Panc1 (cell line): ENCODE data around the gene KRTAP9-4. TPM values are rescaled to one million over a fixed set of nuclear protein-coding genes. Genes with fewer than 3 reads are reported as not detected.

Experiments used
- ATAC-seq: fragments of 200-7000 bp; cut with Tn5 transposase; 2 replicates; pipeline ENCODE4 v1.9.1; 2020; ENCODE audit warnings: mild to moderate bottlenecking, moderate library complexity
- BruUV-seq: library from RNA; stranded (reverse); fragments of 400-500 nt; replicated peaks from 2 replicates; lab custom pipeline; 2021; lab: Mats Ljungman, UMichigan
- CTCF ChIA-PET: fragments of 300-600 bp; sonication (Branson Sonifier 250); formaldehyde crosslinking; loops from one replicate; lab custom pipeline; 2022; ENCODE audit warnings: antibody characterized with exemption; lab: Charles Lee
- POLR2A ChIA-PET: fragments of 300-600 bp; sonication (Branson Sonifier 250); formaldehyde crosslinking; loops from one replicate; lab custom pipeline; 2022; ENCODE audit warnings: antibody characterized with exemption; lab: Charles Lee
- DNase-seq: peaks from one replicate; pipeline ENCODE4 v3.0.0-alpha.2; 2010; ENCODE audit warnings: low read depth, low spot score
- H3K27ac ChIP-seq: 2 replicates; pipeline ENCODE4 v1.5.1; 2011; ENCODE audit warnings: mild to moderate bottlenecking, low read length, inconsistent platforms
- H3K27me3 ChIP-seq: fragments of 200-500 bp; sonication (Bioruptor generic); 2 replicates; pipeline ENCODE4 v1.6.0; 2014; ENCODE audit warnings: low read length, inconsistent platforms; ENCODE audit not compliant: control insufficient read depth, insufficient read depth
- H3K36me3 ChIP-seq: fragments of 200-500 bp; sonication (Bioruptor generic); 2 replicates; pipeline ENCODE4 v1.5.1; 2014; ENCODE audit warnings: inconsistent platforms, mild to moderate bottlenecking, low read length, moderate library complexity; ENCODE audit not compliant: control insufficient read depth, insufficient read depth
- H3K4me1 ChIP-seq: 2 replicates; pipeline ENCODE4 v1.5.1; 2011; ENCODE audit warnings: inconsistent platforms, mild to moderate bottlenecking, low read length, moderate library complexity; ENCODE audit not compliant: control insufficient read depth, insufficient read depth
- H3K4me3 ChIP-seq, 2 experiments: 2 replicates each; pipeline ENCODE4 v1.5.1; 2011 to 2012; ENCODE audit warnings: low read depth in 2 of 2, low read length in 2 of 2, mild to moderate bottlenecking in 2 of 2, inconsistent platforms in 1 of 2, moderate library complexity in 1 of 2
- H3K9me3 ChIP-seq: fragments of 200-500 bp; sonication (Bioruptor generic); 2 replicates; pipeline ENCODE4 v1.5.1; 2014; ENCODE audit warnings: low read depth, mild to moderate bottlenecking, inconsistent platforms, low read length, moderate library complexity; ENCODE audit not compliant: control insufficient read depth, insufficient read depth
- CTCF ChIP-seq: fragments of 450-650 bp; IDR thresholded peaks from 2 replicates; pipeline ENCODE4 v1.5.1; 2017; ENCODE audit warnings: mild to moderate bottlenecking
- POLR2AphosphoS5 ChIP-seq: IDR thresholded peaks from 2 replicates; pipeline ENCODE4 v1.6.1; 2012; ENCODE audit warnings: mild to moderate bottlenecking, low read depth, low read length, moderate library complexity
- REST ChIP-seq, 2 experiments: IDR thresholded peaks; 2 replicates each; pipeline ENCODE4 v1.6.1; 2011 to 2012; ENCODE audit warnings: low read depth in 2 of 2, control low read depth in 1 of 2, low read length in 1 of 2, mild to moderate bottlenecking in 1 of 2, moderate library complexity in 1 of 2; ENCODE audit not compliant: insufficient read depth in 1 of 2
- SIN3A ChIP-seq: IDR thresholded peaks from 2 replicates; pipeline ENCODE4 v1.6.1; 2012; ENCODE audit warnings: low read depth, mild to moderate bottlenecking, low read length, moderate library complexity, borderline replicate concordance; ENCODE audit not compliant: insufficient read depth
- TCF7L2 ChIP-seq: IDR thresholded peaks from 2 replicates; pipeline ENCODE4 v1.6.1; 2011; ENCODE audit warnings: mild to moderate bottlenecking, low read depth, low read length, inconsistent platforms
- in situ Hi-C: cut with HindIII; loops from 2 replicates; pipeline ENCODE4 v1.10.0; 2016; ENCODE audit warnings: low sequenced_read_pairs, low pct_unique_long_range_greater_than_20kb
- intact Hi-C: fragments of 100-400 bp; cut with micrococcal nuclease; formaldehyde crosslinking; loops from one replicate; pipeline ENCODE4 v1.10.0; 2022; ENCODE audit not compliant: unreplicated experiment
- total RNA-seq: library from RNA; stranded (reverse); gene quantifications from one replicate; pipeline ENCODE4 v1.2.1, GENCODE V29; 2021; ENCODE audit not compliant: unreplicated experiment

KRTAP9-4 gene
- total RNA-seq, 1 experiment from 2014 or later, result not detected

DNA sequence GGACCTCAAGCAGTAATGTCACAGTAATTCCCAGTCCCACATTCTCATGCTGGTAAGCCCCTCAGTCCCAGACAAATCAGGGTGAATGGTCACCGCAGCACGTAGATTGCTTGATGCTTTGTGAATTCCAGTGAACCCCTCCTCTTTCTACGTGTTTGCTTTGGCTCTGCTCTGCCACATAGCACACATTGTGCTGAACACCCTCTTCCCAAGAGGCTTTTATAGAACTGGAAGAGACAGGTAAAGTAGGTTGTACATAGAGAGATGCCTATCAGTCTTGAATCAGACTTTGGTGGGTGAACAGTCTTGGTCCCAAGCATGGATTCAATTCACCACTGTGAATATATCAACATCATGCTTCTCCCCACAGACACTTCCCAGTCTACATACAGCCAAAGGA is 15.1 kb downstream of the KRTAP9-4 start:
- peaks cover 15% of the 10 kb centered on the region for H3K27me3 ChIP-seq
- no peaks in the 10 kb centered on the region for H3K9me3 ChIP-seq
- in situ Hi-C loops (no loop called here), intact Hi-C loops (no loop called here)
- no peak for TF ChIP-seq REST (IDR thresholded peaks at IDR 0.05; ENCODE audit: insufficient read depth in 1 of 2, low read depth in 2 of 2, low read length in 1 of 2)
- TF ChIP-seq POLR2AphosphoS5, result no peak
- TF ChIP-seq CTCF, result no peak
- TF ChIP-seq SIN3A, result no peak
- TF ChIP-seq TCF7L2, result no peak
- no peaks in the 10 kb centered on the region for H3K4me1 ChIP-seq
- CTCF ChIA-PET, result no interaction called here
- ATAC-seq (no peak), DNase-seq (no peak)
- H3K36me3 ChIP-seq, result no peaks in the 10 kb centered on the region
- POLR2A ChIA-PET, result no interaction called here
- no peak overlapping the region for H3K27ac ChIP-seq
- H3K4me3 ChIP-seq, result no peak overlapping the region
- no TSS peak for BruUV-seq

DNA sequence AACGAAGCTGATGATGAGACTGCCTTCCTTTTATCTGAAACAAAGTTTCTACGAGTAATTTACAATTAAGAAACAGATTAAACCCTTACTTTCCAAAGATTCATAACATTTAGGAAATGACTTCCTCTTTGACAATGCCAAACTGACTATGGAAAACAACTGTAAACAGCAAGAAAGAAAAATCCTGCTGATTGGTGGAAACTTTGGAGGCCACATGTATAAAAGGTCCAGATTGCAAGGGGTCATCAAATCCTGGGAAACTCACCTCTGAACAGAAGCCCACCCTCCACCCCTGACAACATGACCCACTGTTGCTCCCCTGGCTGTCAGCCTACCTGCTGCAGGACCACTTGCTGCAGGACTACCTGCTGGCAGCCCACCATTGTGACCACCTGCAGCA is 15.6 kb downstream of the KRTAP9-4 start, which contains the start of gene KRTAP9-6:
KRTAP9-6 (plus strand) TSS at position 301 of the 400 bp plus-strand sequence; CDS start at position 301, 0 bp downstream.
- intact Hi-C loops (no loop called here), in situ Hi-C loops (no loop called here)
- no peaks in the 10 kb centered on the region for H3K36me3 ChIP-seq
- ChIA-PET CTCF (no interaction called here), POLR2A (no interaction called here)
- peaks cover 15% of the 10 kb centered on the region for H3K27me3 ChIP-seq
- TF ChIP-seq SIN3A (no peak), POLR2AphosphoS5 (no peak), TCF7L2 (no peak), REST (IDR thresholded peaks at IDR 0.05; ENCODE audit: insufficient read depth in 1 of 2, low read depth in 2 of 2, low read length in 1 of 2) (no peak), CTCF (no peak)
- H3K9me3 ChIP-seq, result no peaks in the 10 kb centered on the region
- H3K27ac ChIP-seq, result no peak within 1 kb of the TSS
- DNase-seq (no peak), ATAC-seq (no peak)
- H3K4me3 ChIP-seq, result no peak within 1 kb of the TSS
- H3K4me1 ChIP-seq, result no peaks in the 10 kb centered on the region
- no TSS peak for BruUV-seq
